K562 (cell line): ENCODE measurements around the gene DAP. TPM values are rescaled to one million over a fixed set of nuclear protein-coding genes. Genes with fewer than 3 reads are reported as not detected.

Experiments
- ERF ChIP-seq: fragments of 450-650 bp; formaldehyde crosslinking; IDR thresholded peaks from 2 replicates; pipeline ENCODE4 v1.4.0; 2020; ENCODE audit warnings: mild to moderate bottlenecking, mixed read lengths
- FOXK2 ChIP-seq, 2 experiments: fragments of 450-650 bp; IDR thresholded peaks in 1 of 2; conservative IDR thresholded peaks in 1 of 2; 2 replicates each; pipeline ENCODE4 v1.6.1; 2016; ENCODE audit warnings: low read depth in 2 of 2, mild to moderate bottlenecking in 1 of 2
- GATA2 ChIP-seq: sonication (generic); formaldehyde crosslinking; IDR thresholded peaks from 2 replicates; pipeline ENCODE4 v1.4.0; 2020; ENCODE audit warnings: mild to moderate bottlenecking, missing genetic modification reagents
- NRF1 ChIP-seq, 2 experiments: fragments of 450-650 bp; IDR thresholded peaks in 1 of 2; conservative IDR thresholded peaks in 1 of 2; 2 replicates each; pipeline ENCODE4 v1.6.1; 2014; ENCODE audit warnings: mild to moderate bottlenecking in 2 of 2
- PHF8 ChIP-seq: fragments of 200-600 bp; sonication (generic); IDR thresholded peaks from 2 replicates; pipeline ENCODE4 v1.6.1; 2012; ENCODE audit warnings: mixed run types, mild to moderate bottlenecking, inconsistent platforms, low read length, moderate library complexity, borderline replicate concordance
- PRPF4 ChIP-seq: fragments of 200-400 bp; formaldehyde crosslinking; IDR thresholded peaks from one replicate; pipeline ENCODE4 v1.6.1; 2017; ENCODE audit warnings: low read length, low read depth, mild to moderate bottlenecking; ENCODE audit not compliant: insufficient read depth, poor library complexity, severe bottlenecking
- PTTG1 ChIP-seq: fragments of 450-650 bp; IDR thresholded peaks from 2 replicates; pipeline ENCODE4 v1.6.1; 2016; ENCODE audit warnings: low read depth, mild to moderate bottlenecking, missing genetic modification characterization, missing compliant biosample characterization
- RNF2 ChIP-seq: sonication (generic); IDR thresholded peaks from 2 replicates; pipeline ENCODE4 v1.6.1; 2016
- ZNF239 ChIP-seq: fragments of 250-450 bp; sonication (Bioruptor Pico); IDR thresholded peaks from 2 replicates; pipeline ENCODE4 v1.4.0; 2020; ENCODE audit warnings: mild to moderate bottlenecking
- ZNF316 ChIP-seq: fragments of 450-650 bp; IDR thresholded peaks from 2 replicates; pipeline ENCODE4 v1.6.1; 2016
- ZNF668 ChIP-seq: fragments of 250-450 bp; sonication (Bioruptor Pico); IDR thresholded peaks from 2 replicates; pipeline ENCODE4 v1.8.0; 2022; ENCODE audit warnings: mild to moderate bottlenecking, inconsistent platforms
- ZNF75A ChIP-seq: fragments of 450-650 bp; formaldehyde crosslinking; IDR thresholded peaks from 2 replicates; pipeline ENCODE4 v1.4.0; 2020; ENCODE audit warnings: mild to moderate bottlenecking
- ZNF830 ChIP-seq: fragments of 250-450 bp; sonication (Bioruptor Pico); IDR thresholded peaks from 2 replicates; pipeline ENCODE4 v1.5.0; 2021; ENCODE audit warnings: mild to moderate bottlenecking
- polyA plus RNA-seq, 8 experiments: library from polyadenylated mRNA; depleted of rRNA in 4 of 8; stranded (reverse) in 5 of 8; unstranded in 3 of 8; fragments of >200 nt; fragmentation: Nextera tagmentation in 2 of 8; fragmentation: Illumina TruSeq in 1 of 8; extraction: Ambion mirVana in 2 of 8; extraction: Trizol in 1 of 8; gene quantifications; 2 replicates each; pipeline versions ENCODE4 v1.2.1 to v1.2.3, GENCODE V29; 2011 to 2014; ENCODE audit warnings: inconsistent platforms in 1 of 8, missing spikeins in 1 of 8
- total RNA-seq, 7 experiments: library from RNA; depleted of rRNA in 6 of 7; stranded (reverse); fragments of >200 nt in 6 of 7; fragmentation: Illumina TruSeq in 2 of 7; extraction: Trizol in 2 of 7; gene quantifications; 2 replicates each; pipeline versions ENCODE4 v1.2.1 to v1.2.3, GENCODE V29; 2011 to 2021; ENCODE audit warnings: low replicate concordance in 1 of 7
- TF ChIP-seq, protein P1 (sequence below): fragments of 450-650 bp; IDR thresholded peaks from 2 replicates; pipeline ENCODE4 v1.7.0; 2016; ENCODE audit warnings: borderline replicate concordance
- TF ChIP-seq, protein P2 (sequence below): sonication (generic); formaldehyde crosslinking; IDR thresholded peaks from 2 replicates; pipeline ENCODE4 v1.8.0; 2022; ENCODE audit warnings: missing genetic modification reagents, mild to moderate bottlenecking, borderline replicate concordance
- TF ChIP-seq, protein P3 (sequence below): fragments of 450-650 bp; IDR thresholded peaks from one replicate; pipeline ENCODE4 v1.6.1; 2018; ENCODE audit warnings: mild to moderate bottlenecking, moderate library complexity; ENCODE audit not compliant: partially characterized antibody
- TF ChIP-seq, protein P4 (sequence below): fragments of 450-650 bp; formaldehyde crosslinking; IDR thresholded peaks from 2 replicates; pipeline ENCODE4 v1.4.0; 2022; ENCODE audit warnings: missing genetic modification characterization
- TF ChIP-seq, protein P5 (sequence below): fragments of 250-450 bp; sonication (Bioruptor Pico); IDR thresholded peaks from 2 replicates; pipeline ENCODE4 v1.5.0; 2021; ENCODE audit warnings: mild to moderate bottlenecking, borderline replicate concordance

DAP gene
- total and polyA plus RNA-seq, 9 of the 15 experiments (the other 6 are each of a cell fraction or from before 2014, with no cell fraction given): 14.1 to 151 (median 34.5) TPM

DNA sequence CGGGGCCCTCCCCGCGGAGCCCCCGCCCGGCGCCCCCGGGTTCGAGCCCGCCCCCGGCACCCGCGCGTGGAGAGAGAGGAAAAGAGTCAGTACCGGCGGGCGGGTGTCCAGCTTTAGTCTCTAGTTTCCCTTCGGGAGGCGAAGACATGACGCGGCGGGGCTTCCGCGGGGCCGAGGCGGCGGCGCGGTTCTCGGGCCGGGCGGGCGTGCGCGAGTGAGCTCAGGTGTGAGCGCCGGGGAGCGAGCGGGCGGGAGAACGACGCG lies 181 bp downstream of the DAP start (continued):
- TF ChIP-seq, protein P1, sequence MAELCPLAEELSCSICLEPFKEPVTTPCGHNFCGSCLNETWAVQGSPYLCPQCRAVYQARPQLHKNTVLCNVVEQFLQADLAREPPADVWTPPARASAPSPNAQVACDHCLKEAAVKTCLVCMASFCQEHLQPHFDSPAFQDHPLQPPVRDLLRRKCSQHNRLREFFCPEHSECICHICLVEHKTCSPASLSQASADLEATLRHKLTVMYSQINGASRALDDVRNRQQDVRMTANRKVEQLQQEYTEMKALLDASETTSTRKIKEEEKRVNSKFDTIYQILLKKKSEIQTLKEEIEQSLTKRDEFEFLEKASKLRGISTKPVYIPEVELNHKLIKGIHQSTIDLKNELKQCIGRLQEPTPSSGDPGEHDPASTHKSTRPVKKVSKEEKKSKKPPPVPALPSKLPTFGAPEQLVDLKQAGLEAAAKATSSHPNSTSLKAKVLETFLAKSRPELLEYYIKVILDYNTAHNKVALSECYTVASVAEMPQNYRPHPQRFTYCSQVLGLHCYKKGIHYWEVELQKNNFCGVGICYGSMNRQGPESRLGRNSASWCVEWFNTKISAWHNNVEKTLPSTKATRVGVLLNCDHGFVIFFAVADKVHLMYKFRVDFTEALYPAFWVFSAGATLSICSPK: no peak
- TF ChIP-seq NRF1 (conservative IDR thresholded peaks at IDR 0.05 in 1 of 2, IDR thresholded peaks at IDR 0.05 in 1 of 2) (peak in 1 of 2 experiments; percentile 15; a peak in 1 of 4 replicates), ZNF316 (no peak), GATA2 (CRISPR knock-in tag) (no peak), ZNF239 (CRISPR knock-in tag) (no peak), FOXK2 (conservative IDR thresholded peaks at IDR 0.05 in 1 of 2, IDR thresholded peaks at IDR 0.05 in 1 of 2; ENCODE audit: low read depth in 2 of 2) (no peak), PRPF4 (no peak), PHF8 (peak; percentile 58; the same call in 1 of the 2 replicates), ZNF668 (CRISPR knock-in tag) (no peak), ERF (CRISPR knock-in tag) (no peak), RNF2 (no peak), ZNF830 (CRISPR knock-in tag) (no peak), PTTG1 (no peak), ZNF75A (CRISPR knock-in tag) (no peak)
- TF ChIP-seq, protein P2, sequence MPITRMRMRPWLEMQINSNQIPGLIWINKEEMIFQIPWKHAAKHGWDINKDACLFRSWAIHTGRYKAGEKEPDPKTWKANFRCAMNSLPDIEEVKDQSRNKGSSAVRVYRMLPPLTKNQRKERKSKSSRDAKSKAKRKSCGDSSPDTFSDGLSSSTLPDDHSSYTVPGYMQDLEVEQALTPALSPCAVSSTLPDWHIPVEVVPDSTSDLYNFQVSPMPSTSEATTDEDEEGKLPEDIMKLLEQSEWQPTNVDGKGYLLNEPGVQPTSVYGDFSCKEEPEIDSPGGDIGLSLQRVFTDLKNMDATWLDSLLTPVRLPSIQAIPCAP (CRISPR knock-in tag): no peak
- TF ChIP-seq, protein P3, sequence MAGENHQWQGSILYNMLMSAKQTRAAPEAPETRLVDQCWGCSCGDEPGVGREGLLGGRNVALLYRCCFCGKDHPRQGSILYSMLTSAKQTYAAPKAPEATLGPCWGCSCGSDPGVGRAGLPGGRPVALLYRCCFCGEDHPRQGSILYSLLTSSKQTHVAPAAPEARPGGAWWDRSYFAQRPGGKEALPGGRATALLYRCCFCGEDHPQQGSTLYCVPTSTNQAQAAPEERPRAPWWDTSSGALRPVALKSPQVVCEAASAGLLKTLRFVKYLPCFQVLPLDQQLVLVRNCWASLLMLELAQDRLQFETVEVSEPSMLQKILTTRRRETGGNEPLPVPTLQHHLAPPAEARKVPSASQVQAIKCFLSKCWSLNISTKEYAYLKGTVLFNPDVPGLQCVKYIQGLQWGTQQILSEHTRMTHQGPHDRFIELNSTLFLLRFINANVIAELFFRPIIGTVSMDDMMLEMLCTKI: no peak
- TF ChIP-seq, protein P4, sequence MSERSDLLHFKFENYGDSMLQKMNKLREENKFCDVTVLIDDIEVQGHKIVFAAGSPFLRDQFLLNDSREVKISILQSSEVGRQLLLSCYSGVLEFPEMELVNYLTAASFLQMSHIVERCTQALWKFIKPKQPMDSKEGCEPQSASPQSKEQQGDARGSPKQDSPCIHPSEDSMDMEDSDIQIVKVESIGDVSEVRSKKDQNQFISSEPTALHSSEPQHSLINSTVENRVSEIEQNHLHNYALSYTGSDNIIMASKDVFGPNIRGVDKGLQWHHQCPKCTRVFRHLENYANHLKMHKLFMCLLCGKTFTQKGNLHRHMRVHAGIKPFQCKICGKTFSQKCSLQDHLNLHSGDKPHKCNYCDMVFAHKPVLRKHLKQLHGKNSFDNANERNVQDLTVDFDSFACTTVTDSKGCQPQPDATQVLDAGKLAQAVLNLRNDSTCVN (CRISPR knock-in tag): no peak
- TF ChIP-seq, protein P5, sequence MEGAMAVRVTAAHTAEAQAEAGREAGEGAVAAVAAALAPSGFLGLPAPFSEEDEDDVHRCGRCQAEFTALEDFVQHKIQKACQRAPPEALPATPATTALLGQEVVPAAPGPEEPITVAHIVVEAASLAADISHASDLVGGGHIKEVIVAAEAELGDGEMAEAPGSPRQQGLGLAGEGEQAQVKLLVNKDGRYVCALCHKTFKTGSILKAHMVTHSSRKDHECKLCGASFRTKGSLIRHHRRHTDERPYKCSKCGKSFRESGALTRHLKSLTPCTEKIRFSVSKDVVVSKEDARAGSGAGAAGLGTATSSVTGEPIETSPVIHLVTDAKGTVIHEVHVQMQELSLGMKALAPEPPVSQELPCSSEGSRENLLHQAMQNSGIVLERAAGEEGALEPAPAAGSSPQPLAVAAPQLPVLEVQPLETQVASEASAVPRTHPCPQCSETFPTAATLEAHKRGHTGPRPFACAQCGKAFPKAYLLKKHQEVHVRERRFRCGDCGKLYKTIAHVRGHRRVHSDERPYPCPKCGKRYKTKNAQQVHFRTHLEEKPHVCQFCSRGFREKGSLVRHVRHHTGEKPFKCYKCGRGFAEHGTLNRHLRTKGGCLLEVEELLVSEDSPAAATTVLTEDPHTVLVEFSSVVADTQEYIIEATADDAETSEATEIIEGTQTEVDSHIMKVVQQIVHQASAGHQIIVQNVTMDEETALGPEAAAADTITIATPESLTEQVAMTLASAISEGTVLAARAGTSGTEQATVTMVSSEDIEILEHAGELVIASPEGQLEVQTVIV (CRISPR knock-in tag): 0 out of 2 replicates have a peak, but pooled peaks have one; percentile 26
